Activated CD8-positive, alpha-beta T cell treated with anti-CD3 and anti-CD28 coated beads for 36 hours (primary cell): ENCODE measurements around the gene KCTD2. TPM values are rescaled to one million over a fixed set of nuclear protein-coding genes. Genes with fewer than 3 reads are reported as not detected.

Experiments used
- ATAC-seq: fragments of 200-7000 bp; cut with Tn5 transposase; one replicate; pipeline ENCODE4 v1.10.0; 2021; ENCODE audit warnings: mild to moderate bottlenecking, moderate library complexity
- CTCF ChIA-PET: fragments of 350-600 bp; sonication (Branson Sonifier 250); formaldehyde crosslinking; loops from one replicate; lab custom pipeline; 2021; ENCODE audit warnings: antibody characterized with exemption; lab: Charles Lee
- POLR2A ChIA-PET: fragments of 350-600 bp; sonication (Branson Sonifier 250); formaldehyde crosslinking; loops from one replicate; lab custom pipeline; 2021; ENCODE audit warnings: antibody characterized with exemption; lab: Charles Lee
- DNase-seq: peaks from one replicate; pipeline ENCODE4 v3.0.0-alpha.2; 2020
- H3K27ac Mint-ChIP-seq: one replicate; pipeline ENCODE4 v1.8.0; 2021; ENCODE audit warnings: mild to moderate bottlenecking, mixed read lengths
- H3K27me3 Mint-ChIP-seq: one replicate; pipeline ENCODE4 v1.8.0; 2021; ENCODE audit warnings: mixed read lengths
- H3K36me3 Mint-ChIP-seq: one replicate; pipeline ENCODE4 v1.8.0; 2021; ENCODE audit warnings: low read depth, mixed read lengths
- H3K4me1 Mint-ChIP-seq: one replicate; pipeline ENCODE4 v1.8.0; 2021; ENCODE audit warnings: low read depth, mixed read lengths
- H3K4me3 Mint-ChIP-seq: one replicate; pipeline ENCODE4 v1.8.0; 2021; ENCODE audit warnings: mild to moderate bottlenecking, moderate library complexity, mixed read lengths
- H3K9me3 Mint-ChIP-seq: one replicate; pipeline ENCODE4 v1.8.0; 2021; ENCODE audit warnings: mixed read lengths
- CTCF ChIP-seq: fragments of 200-600 bp; IDR thresholded peaks from one replicate; pipeline ENCODE4 v1.8.0; 2022; ENCODE audit warnings: antibody characterized with exemption, mild to moderate bottlenecking
- intact Hi-C: fragments of 100-400 bp; cut with micrococcal nuclease; formaldehyde crosslinking; loops from one replicate; pipeline ENCODE4 v1.10.0; 2022
- total RNA-seq, 2 experiments: library from RNA; stranded (reverse); gene quantifications; one replicate each; pipeline ENCODE4 v1.2.3, GENCODE V29; 2021

KCTD2 gene
- total RNA-seq, 2 experiments from 2014 or later, result 10.5 to 11.4 TPM

- Mint-ChIP-seq H3K27me3 (peaks cover 3% of the 10 kb centered on the region), H3K4me3 (no peak overlapping the region), H3K4me1 (peaks cover 27% of the 10 kb centered on the region), H3K36me3 (no peaks in the 10 kb centered on the region), H3K27ac (no peak overlapping the region), H3K9me3 (no peaks in the 10 kb centered on the region)
- ATAC-seq (no peak), DNase-seq (no peak)
- intact Hi-C loops, result no loop called here
- POLR2A ChIA-PET, result interaction anchor here (0.5 to 1.0 kb wide), 3 partner anchors 9 to 927 kb away, joined by 3 to 4 read pairs (median 3); partner anchors contain the start of gene SLC16A5
- no peak for TF ChIP-seq CTCF
- CTCF ChIA-PET, result interaction anchor here (1.0 to 2.3 kb wide), 5 partner anchors 9 to 117 kb away, joined by 3 to 9 read pairs (median 7); partner anchors contain the start of gene SLC16A5
Observed at GRCh38 chr17:75079023-75079373, 32.0 kb downstream of the KCTD2 start.

GRCh38 chr17:75081611-75082540, 34.9 kb downstream of the KCTD2 start:
- Mint-ChIP-seq H3K4me3 (no peak overlapping the region), H3K9me3 (no peaks in the 10 kb centered on the region), H3K36me3 (no peaks in the 10 kb centered on the region), H3K27me3 (peaks cover 3% of the 10 kb centered on the region), H3K27ac (no peak overlapping the region), H3K4me1 (peaks cover 36% of the 10 kb centered on the region)
- TF ChIP-seq CTCF, result no peak
- intact Hi-C loops, result no loop called here
- no peak for ATAC-seq
- ChIA-PET POLR2A (no interaction called here), CTCF (interaction anchor here (1.0 to 1.6 kb wide), 6 partner anchors 22 to 341 kb away, joined by 3 to 8 read pairs (median 3); no protein-coding TSS in a partner anchor)
- DNase-seq, result no peak

- H3K4me1 Mint-ChIP-seq, result peaks cover 32% of the 10 kb centered on the region
- CTCF ChIA-PET, result interaction anchor here (1.2 kb wide), 1 partner anchor 31 kb away, joined by 4 read pairs; no protein-coding TSS in a partner anchor
- ATAC-seq (no peak), DNase-seq (no peak)
- no peak overlapping the region for H3K4me3 Mint-ChIP-seq
- H3K27me3 Mint-ChIP-seq, result peaks cover 3% of the 10 kb centered on the region
- TF ChIP-seq CTCF, result no peak
- no peaks in the 10 kb centered on the region for H3K9me3 Mint-ChIP-seq
- no peak overlapping the region for H3K27ac Mint-ChIP-seq
- intact Hi-C loops, result no loop called here
- POLR2A ChIA-PET, result no interaction called here
- H3K36me3 Mint-ChIP-seq, result no peaks in the 10 kb centered on the region
Observed at GRCh38 chr17:75082683-75083082, 35.7 kb downstream of the KCTD2 start.

DNA sequence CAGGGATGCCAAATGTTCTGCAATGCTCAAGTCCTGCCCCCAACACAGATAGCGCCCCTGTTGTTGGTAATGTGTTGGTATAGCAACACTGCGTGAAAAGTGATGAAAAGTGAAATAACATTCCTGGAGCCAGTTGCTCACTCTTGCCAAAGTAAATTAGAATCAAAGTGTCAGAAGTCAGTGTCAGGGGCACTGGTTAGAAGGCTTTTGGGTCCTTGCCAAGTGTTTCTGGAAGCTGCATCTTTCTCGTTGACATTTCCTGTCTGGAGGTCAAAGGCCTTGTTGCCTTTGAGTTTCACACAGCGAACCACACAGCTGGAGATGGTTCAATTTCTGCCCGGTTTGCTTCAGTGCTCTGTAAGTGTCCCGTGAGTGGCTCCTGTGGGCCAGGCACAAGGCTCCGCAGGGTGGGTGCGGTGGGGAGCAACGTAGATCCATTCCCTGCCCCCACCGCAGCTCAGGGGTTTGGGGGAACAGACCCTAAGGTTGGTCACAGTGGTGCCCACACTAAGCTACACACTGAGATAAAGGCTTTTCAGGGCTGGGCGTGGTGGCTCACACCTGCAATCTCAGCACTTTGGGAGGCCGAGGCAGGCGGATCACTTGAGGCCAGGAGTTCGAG, 37.1 kb downstream of the KCTD2 start:
- Mint-ChIP-seq H3K27me3 (no peaks in the 10 kb centered on the region), H3K9me3 (no peaks in the 10 kb centered on the region), H3K4me3 (no peak overlapping the region), H3K27ac (no peak overlapping the region), H3K4me1 (peaks cover 26% of the 10 kb centered on the region), H3K36me3 (no peaks in the 10 kb centered on the region)
- peak; percentile 29 for DNase-seq
- ChIA-PET POLR2A (interaction anchor here (0.8 kb wide), 2 partner anchors 16 to 35 kb away, joined by 3 read pairs; no protein-coding TSS in a partner anchor), CTCF (interaction anchor here (0.6 to 1.8 kb wide), 5 partner anchors 21 to 122 kb away, joined by 3 to 6 read pairs (median 4); partner anchors contain the start of gene NT5C)
- no peak for TF ChIP-seq CTCF
- ATAC-seq, result peak; percentile 10
- intact Hi-C loops, result no loop called here
